Measurements from ENCODE around the gene GABRR1. TPM values are rescaled to one million over a fixed set of nuclear protein-coding genes. Genes with fewer than 3 reads are reported as not detected.

Gene GABRR1
- total RNA-seq, 1 donor from 2014 or later, result not detected

GRCh38 chr6:89194559-89194958 is 22.6 kb downstream of the GABRR1 start:
- no peak overlapping the region for H3K27ac ChIP-seq
- peaks cover 0 to 12% of the 10 kb centered on the region in 2 donors for H3K9me3 ChIP-seq
- no peaks in the 10 kb centered on the region for H3K4me1 ChIP-seq
- no peak for TF ChIP-seq CTCF (IDR thresholded peaks at IDR 0.05)
- no peak overlapping the region for H3K4me3 ChIP-seq
- DNase-seq (ENCODE audit: low spot score in 2 of 2), result no peak
- intact Hi-C loops (cut with DNase I), result no loop called here
- no peaks in the 10 kb centered on the region for H3K27me3 ChIP-seq
- H3K36me3 ChIP-seq, result no peaks in the 10 kb centered on the region

GRCh38 chr6:89190741-89191140 is 26.4 kb downstream of the GABRR1 start:
- no peaks in the 10 kb centered on the region for H3K36me3 ChIP-seq
- intact Hi-C loops (cut with DNase I), result no loop called here
- H3K9me3 ChIP-seq, result peaks cover 0 to 12% of the 10 kb centered on the region in 2 donors
- H3K27ac ChIP-seq, result no peak overlapping the region
- H3K27me3 ChIP-seq, result no peaks in the 10 kb centered on the region
- DNase-seq (ENCODE audit: low spot score in 2 of 2), result no peak
- no peaks in the 10 kb centered on the region for H3K4me1 ChIP-seq
- TF ChIP-seq CTCF (IDR thresholded peaks at IDR 0.05), result no peak
- H3K4me3 ChIP-seq, result no peak overlapping the region

GRCh38 chr6:89187504-89187903 is 29.7 kb downstream of the GABRR1 start:
- Histone ChIP-seq H3K27me3 (no peaks in the 10 kb centered on the region), H3K4me1 (no peaks in the 10 kb centered on the region), H3K4me3 (no peak overlapping the region), H3K9me3 (no peaks in the 10 kb centered on the region), H3K36me3 (no peaks in the 10 kb centered on the region), H3K27ac (no peak overlapping the region)
- no peak for DNase-seq (ENCODE audit: low spot score in 2 of 2)
- intact Hi-C loops (cut with DNase I), result no loop called here
- no peak for TF ChIP-seq CTCF (IDR thresholded peaks at IDR 0.05)

DNA sequence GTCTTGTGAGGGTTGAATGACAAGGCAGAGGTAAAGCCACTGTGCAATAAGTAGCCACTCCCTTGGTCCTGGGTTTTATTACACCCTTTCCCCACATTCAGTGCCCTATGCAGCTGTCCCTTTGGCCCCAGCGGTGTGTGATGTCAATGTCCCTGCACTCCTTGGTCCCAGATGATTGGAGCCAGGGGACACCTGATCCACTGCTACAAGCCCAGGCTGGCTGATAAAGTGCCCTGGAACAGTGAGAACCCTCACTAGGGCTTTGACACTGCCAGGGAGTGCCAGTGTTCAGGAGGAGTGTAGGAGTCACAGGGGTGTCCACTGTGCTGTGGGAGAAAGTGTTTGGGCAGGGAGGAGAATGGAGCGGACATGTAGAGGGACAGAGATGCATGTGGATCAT is 30.4 kb downstream of the GABRR1 start:
- DNase-seq (ENCODE audit: low spot score in 2 of 2), result no peak
- Histone ChIP-seq H3K4me3 (no peak overlapping the region), H3K27me3 (no peaks in the 10 kb centered on the region), H3K36me3 (no peaks in the 10 kb centered on the region), H3K27ac (no peak overlapping the region), H3K4me1 (no peaks in the 10 kb centered on the region), H3K9me3 (no peaks in the 10 kb centered on the region)
- TF ChIP-seq CTCF (IDR thresholded peaks at IDR 0.05), result no peak
- intact Hi-C loops (cut with DNase I), result no loop called here

GRCh38 chr6:89184344-89184743 is 32.8 kb downstream of the GABRR1 start:
- Histone ChIP-seq H3K4me1 (no peaks in the 10 kb centered on the region), H3K27ac (no peak overlapping the region), H3K36me3 (no peaks in the 10 kb centered on the region), H3K4me3 (no peak overlapping the region), H3K27me3 (no peaks in the 10 kb centered on the region), H3K9me3 (no peaks in the 10 kb centered on the region)
- intact Hi-C loops (cut with DNase I), result no loop called here
- TF ChIP-seq CTCF (IDR thresholded peaks at IDR 0.05), result no peak
- no peak for DNase-seq (ENCODE audit: low spot score in 2 of 2)

- H3K36me3 ChIP-seq, result no peaks in the 10 kb centered on the region
- DNase-seq (ENCODE audit: low spot score in 2 of 2), result no peak
- H3K4me1 ChIP-seq, result no peaks in the 10 kb centered on the region
- no peaks in the 10 kb centered on the region for H3K9me3 ChIP-seq
- no peak overlapping the region for H3K27ac ChIP-seq
- intact Hi-C loops (cut with DNase I), result no loop called here
- no peaks in the 10 kb centered on the region for H3K27me3 ChIP-seq
- no peak for TF ChIP-seq CTCF (IDR thresholded peaks at IDR 0.05)
- H3K4me3 ChIP-seq, result no peak overlapping the region
Observed at GRCh38 chr6:89183294-89183693, 33.9 kb downstream of the GABRR1 start.

All from ascending aorta (tissue), 2 donors.